Duodenal mucosa (tissue), 2 donors: Measurements from ENCODE around the gene GNGT2.

ENCODE experiments used
- H3K27ac ChIP-seq: one replicate; pipeline ENCODE4 v1.7.0; 2013; ENCODE audit warnings: low read depth, low read length
- H3K27me3 ChIP-seq, 2 donors: one replicate each; pipeline ENCODE4 v1.7.0; 2013; ENCODE audit warnings: low read length in 2 of 2, control low read depth in 1 of 2; ENCODE audit not compliant: insufficient read depth in 2 of 2, control insufficient read depth in 1 of 2
- H3K36me3 ChIP-seq, 2 donors: one replicate each; pipeline ENCODE4 v1.7.0; 2013; ENCODE audit warnings: low read length in 2 of 2, control low read depth in 1 of 2; ENCODE audit not compliant: insufficient read depth in 2 of 2, control insufficient read depth in 1 of 2
- H3K4me1 ChIP-seq, 2 donors: one replicate each; pipeline ENCODE4 v1.7.0; 2013; ENCODE audit warnings: low read length in 2 of 2, control low read depth in 1 of 2; ENCODE audit not compliant: insufficient read depth in 2 of 2, control insufficient read depth in 1 of 2
- H3K4me3 ChIP-seq, 2 donors: one replicate each; pipeline ENCODE4 v1.7.0; 2013; ENCODE audit warnings: low read length in 2 of 2, low read depth in 1 of 2
- H3K9ac ChIP-seq, 2 donors: one replicate each; pipeline ENCODE4 v1.7.0; 2013; ENCODE audit warnings: low read length in 2 of 2, low read depth in 1 of 2
- H3K9me3 ChIP-seq, 2 donors: one replicate each; pipeline ENCODE4 v1.7.0; 2013; ENCODE audit warnings: low read length in 2 of 2, control low read depth in 1 of 2; ENCODE audit not compliant: control insufficient read depth in 1 of 2

The GNGT2 gene

GRCh38 chr17:49210158-49211029 is at the start of gene GNGT2, which contains the start of gene ABI3:
Gene GNGT2 (minus strand): TSS chr17:49210574. CDS start chr17:49207422, 3,152 bp downstream.
Gene ABI3 (plus strand): TSS chr17:49210707. CDS start chr17:49210725, 18 bp downstream.
- Histone ChIP-seq H3K9ac (peak within 1 kb of the TSS; percentile 50 to 51), H3K4me1 (peaks cover 17 to 23% of the 10 kb centered on the region in 2 donors), H3K27me3 (peaks cover 4 to 5% of the 10 kb centered on the region in 2 donors), H3K9me3 (no peaks in the 10 kb centered on the region), H3K4me3 (peak within 1 kb of the TSS; percentile 62 to 71), H3K36me3 (no peaks in the 10 kb centered on the region), H3K27ac (peak within 1 kb of the TSS; percentile 56)

- no peaks in the 10 kb centered on the region for H3K36me3 ChIP-seq
- H3K27me3 ChIP-seq = peaks cover 0 to 9% of the 10 kb centered on the region in 2 donors
- peak overlapping the region; percentile 50 to 72 for H3K4me3 ChIP-seq
- H3K4me1 ChIP-seq = peaks cover 6 to 11% of the 10 kb centered on the region in 2 donors
- no peaks in the 10 kb centered on the region for H3K9me3 ChIP-seq
- peak overlapping the region; percentile 14 for H3K27ac ChIP-seq
- peak overlapping the region; percentile 55 to 72 for H3K9ac ChIP-seq
Measured at GRCh38 chr17:49259663-49260010, 49.3 kb upstream of the GNGT2 start.

GRCh38 chr17:49258394-49258793 is 48.0 kb upstream of the GNGT2 start:
- H3K36me3 ChIP-seq = no peaks in the 10 kb centered on the region
- H3K27ac ChIP-seq = no peak overlapping the region
- H3K9me3 ChIP-seq = no peaks in the 10 kb centered on the region
- H3K9ac ChIP-seq = no peak overlapping the region
- peaks cover 6 to 11% of the 10 kb centered on the region in 2 donors for H3K4me1 ChIP-seq
- no peak overlapping the region for H3K4me3 ChIP-seq
- H3K27me3 ChIP-seq = peaks cover 0 to 9% of the 10 kb centered on the region in 2 donors

GRCh38 chr17:49255125-49255524 is 44.8 kb upstream of the GNGT2 start:
- Histone ChIP-seq H3K4me1 (peaks cover 0 to 5% of the 10 kb centered on the region in 2 donors), H3K9ac (no peak overlapping the region), H3K27ac (no peak overlapping the region), H3K36me3 (no peaks in the 10 kb centered on the region), H3K9me3 (no peaks in the 10 kb centered on the region), H3K4me3 (no peak overlapping the region), H3K27me3 (peaks cover 0 to 4% of the 10 kb centered on the region in 2 donors)

- Histone ChIP-seq H3K9ac (no peak overlapping the region), H3K36me3 (no peaks in the 10 kb centered on the region), H3K4me1 (no peaks in the 10 kb centered on the region)
Measured at GRCh38 chr17:49254066-49254465, 43.7 kb upstream of the GNGT2 start.

DNA sequence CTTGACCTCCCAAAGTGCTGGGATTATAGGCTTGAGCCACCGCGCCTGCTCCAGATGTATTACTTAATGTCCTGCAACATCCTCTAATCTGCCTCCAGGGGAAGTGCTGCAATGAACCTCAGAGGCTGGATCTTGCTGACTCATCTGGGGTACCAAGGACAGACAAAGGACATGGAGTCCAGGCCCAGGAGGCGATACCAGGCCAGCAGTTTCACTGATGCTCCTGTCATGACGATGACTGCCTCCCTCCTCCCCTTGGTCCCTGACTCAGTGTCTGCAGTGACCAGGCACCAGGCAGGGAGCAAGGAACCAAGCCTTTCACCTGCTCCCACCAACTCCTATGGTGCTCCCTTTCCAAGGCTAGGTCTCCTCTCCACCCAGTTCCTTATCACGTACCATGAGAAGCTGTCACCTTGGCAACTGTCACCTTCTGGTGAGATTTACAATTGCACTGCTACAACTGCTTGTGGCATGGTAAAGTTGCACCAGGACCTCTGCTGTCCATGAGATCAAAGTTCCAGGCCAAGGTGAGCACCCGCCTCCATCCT is 41.8 kb upstream of the GNGT2 start:
- no peak overlapping the region for H3K27ac ChIP-seq
- no peaks in the 10 kb centered on the region for H3K9me3 ChIP-seq
- no peaks in the 10 kb centered on the region for H3K4me1 ChIP-seq
- H3K9ac ChIP-seq = no peak overlapping the region
- peaks cover 0 to 5% of the 10 kb centered on the region in 2 donors for H3K27me3 ChIP-seq
- H3K4me3 ChIP-seq = no peak overlapping the region
- H3K36me3 ChIP-seq = no peaks in the 10 kb centered on the region

More at GRCh38 chr17:49254066-49254465, 43.7 kb upstream of the GNGT2 start:
- peaks cover 0 to 5% of the 10 kb centered on the region in 2 donors for H3K27me3 ChIP-seq
- no peak overlapping the region for H3K27ac ChIP-seq
- no peaks in the 10 kb centered on the region for H3K9me3 ChIP-seq
- no peak overlapping the region for H3K4me3 ChIP-seq

DNA sequence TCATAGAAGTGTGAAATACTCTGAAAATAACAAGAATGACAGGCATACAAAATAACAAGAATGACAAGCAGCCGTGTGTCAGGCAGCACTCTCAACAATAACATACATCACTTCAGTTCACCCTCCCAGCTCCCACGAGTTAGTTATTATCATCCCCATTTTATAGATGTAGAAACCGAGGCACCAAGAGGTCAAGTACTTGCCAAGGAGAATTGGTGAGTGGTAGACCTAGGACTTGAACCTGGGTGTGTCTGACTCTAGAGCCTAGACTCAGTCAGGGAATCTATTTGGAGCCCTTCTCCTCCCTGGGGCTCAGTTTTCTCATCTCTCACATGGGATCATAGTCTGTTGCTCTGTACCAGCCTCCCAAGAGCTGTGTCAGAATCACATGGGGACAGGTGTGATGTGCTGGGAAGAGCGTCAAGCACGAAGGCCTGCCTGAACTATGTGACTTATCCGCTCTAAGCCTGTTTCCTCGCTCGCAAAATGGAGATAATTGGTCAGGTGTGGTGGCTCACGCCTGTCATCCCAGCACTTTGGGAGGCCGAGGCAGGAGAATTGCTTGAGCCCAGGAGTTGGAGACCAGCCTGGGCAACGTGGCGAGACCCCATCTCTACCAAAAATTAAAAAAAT is 39.6 kb upstream of the GNGT2 start:
- no peak overlapping the region for H3K27ac ChIP-seq

GRCh38 chr17:49249292-49249794 is 39.0 kb upstream of the GNGT2 start:
- Histone ChIP-seq H3K4me1 (no peaks in the 10 kb centered on the region), H3K4me3 (no peak overlapping the region), H3K27me3 (peaks cover 0 to 5% of the 10 kb centered on the region in 2 donors), H3K9me3 (no peaks in the 10 kb centered on the region), H3K36me3 (no peaks in the 10 kb centered on the region), H3K27ac (no peak overlapping the region), H3K9ac (no peak overlapping the region)

More for the DNA sequence above, 39.6 kb upstream of the GNGT2 start:
- no peak overlapping the region for H3K4me3 ChIP-seq
- no peaks in the 10 kb centered on the region for H3K9me3 ChIP-seq
- H3K27me3 ChIP-seq = peaks cover 0 to 5% of the 10 kb centered on the region in 2 donors
- H3K4me1 ChIP-seq = no peaks in the 10 kb centered on the region
- H3K36me3 ChIP-seq = no peaks in the 10 kb centered on the region
- no peak overlapping the region for H3K9ac ChIP-seq

DNA sequence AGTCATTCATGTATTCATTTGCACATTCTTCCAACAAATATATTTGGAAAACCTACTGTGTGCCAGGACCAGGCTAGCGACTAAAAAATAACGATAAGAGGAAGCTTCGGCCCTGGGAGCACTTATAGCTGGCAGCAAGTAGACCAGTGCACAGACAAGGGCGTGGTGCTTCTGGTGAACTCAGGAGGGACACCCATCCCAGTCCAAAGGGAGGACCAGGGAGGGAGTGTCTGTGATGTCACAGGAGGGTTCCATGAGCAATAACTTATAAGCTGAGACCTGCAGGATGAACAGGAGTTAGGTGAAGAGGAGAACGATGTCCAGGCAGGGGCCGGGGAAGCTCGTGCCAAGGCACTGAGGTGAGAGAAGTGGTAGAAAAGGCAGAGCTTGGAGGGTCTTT is 37.6 kb upstream of the GNGT2 start:
- Histone ChIP-seq H3K4me3 (no peak overlapping the region), H3K27ac (no peak overlapping the region), H3K27me3 (peaks cover 0 to 5% of the 10 kb centered on the region in 2 donors), H3K9me3 (no peaks in the 10 kb centered on the region), H3K4me1 (no peaks in the 10 kb centered on the region), H3K9ac (no peak overlapping the region), H3K36me3 (no peaks in the 10 kb centered on the region)

GRCh38 chr17:49244839-49245238 is 34.5 kb upstream of the GNGT2 start:
- no peak overlapping the region for H3K9ac ChIP-seq
- no peak overlapping the region for H3K4me3 ChIP-seq
- no peaks in the 10 kb centered on the region for H3K9me3 ChIP-seq

More at GRCh38 chr17:49244839-49245238, 34.5 kb upstream of the GNGT2 start:
- no peak overlapping the region for H3K27ac ChIP-seq
- no peaks in the 10 kb centered on the region for H3K4me1 ChIP-seq
- no peaks in the 10 kb centered on the region for H3K36me3 ChIP-seq
- peaks cover 0 to 6% of the 10 kb centered on the region in 2 donors for H3K27me3 ChIP-seq
